Suppressor macrophage treated with lipopolysaccharide for 4 hours (primary cell): ENCODE data around the gene LYRM2.

Source experiments
- DNase-seq: peaks from one replicate; pipeline ENCODE4 v3.0.0-alpha.2; 2020

LYRM2 gene, protein sequence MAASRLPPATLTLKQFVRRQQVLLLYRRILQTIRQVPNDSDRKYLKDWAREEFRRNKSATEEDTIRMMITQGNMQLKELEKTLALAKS

DNA sequence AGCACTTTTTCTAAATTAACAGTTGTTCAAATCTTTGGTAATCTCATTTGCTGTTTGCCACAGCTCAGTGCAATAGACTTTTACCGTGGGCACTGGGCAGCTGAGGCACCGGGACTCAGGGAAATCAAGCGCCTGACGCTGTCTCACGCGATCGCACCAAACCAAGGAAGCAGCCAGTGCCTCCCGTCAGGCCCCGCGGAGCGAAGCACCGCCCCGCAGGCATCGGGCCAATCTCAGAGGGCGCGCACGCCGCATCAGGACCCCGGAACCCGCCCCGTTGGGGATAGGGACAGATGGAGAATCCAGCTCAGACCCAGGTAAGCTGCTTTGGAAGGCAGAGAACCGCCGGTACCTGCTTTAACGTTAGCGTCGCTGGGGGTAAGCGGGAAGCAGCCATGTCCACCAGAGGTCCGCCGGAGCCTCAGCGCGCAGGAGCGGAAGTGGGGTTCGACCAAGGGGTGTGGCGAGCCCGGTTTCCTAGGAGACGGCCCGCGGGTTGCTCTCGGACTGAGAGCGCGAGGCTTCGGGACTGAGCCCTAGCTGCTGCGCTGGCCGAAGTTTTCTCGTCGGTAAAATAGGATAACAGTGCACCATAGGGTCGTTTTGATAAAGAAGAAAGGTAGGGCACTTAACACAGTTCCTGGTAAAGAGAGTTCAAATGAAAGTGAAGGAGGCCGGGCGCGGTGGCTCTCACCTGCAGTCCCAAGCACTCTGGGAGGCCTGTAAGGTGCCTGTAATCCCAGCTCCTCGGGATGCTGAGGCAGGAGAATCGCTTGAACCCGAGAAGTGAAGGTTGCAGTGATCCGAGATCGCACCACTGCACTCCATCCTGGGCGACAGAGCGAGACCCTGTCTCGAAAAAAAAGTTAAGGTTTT lies at the start of gene LYRM2:
TSS of gene LYRM2 (minus strand) at position 428 of the 876 bp plus-strand sequence. CDS start at position 397, 31 bp downstream.
- DNase-seq, result peak; percentile 96

DNA sequence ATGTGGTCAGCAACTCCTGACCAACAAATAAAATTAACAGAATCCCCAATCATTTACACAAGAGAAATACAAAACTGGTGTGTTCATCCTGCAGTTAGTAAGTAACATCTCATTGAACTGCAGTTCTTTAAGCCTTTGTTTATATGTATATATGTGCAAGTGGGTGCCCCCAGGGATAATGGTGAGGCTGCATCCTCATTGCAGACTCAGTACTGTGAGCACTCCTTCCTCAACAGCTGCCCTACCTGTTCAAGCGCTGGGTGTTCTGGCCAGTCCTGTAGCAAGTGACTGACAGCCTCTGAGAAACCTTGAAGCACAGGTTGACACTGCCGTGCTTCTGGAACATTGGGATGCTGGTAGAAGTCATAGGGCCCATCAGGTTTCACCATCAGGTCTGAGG lies 49.8 kb upstream of the LYRM2 start:
- no peak for DNase-seq

DNA sequence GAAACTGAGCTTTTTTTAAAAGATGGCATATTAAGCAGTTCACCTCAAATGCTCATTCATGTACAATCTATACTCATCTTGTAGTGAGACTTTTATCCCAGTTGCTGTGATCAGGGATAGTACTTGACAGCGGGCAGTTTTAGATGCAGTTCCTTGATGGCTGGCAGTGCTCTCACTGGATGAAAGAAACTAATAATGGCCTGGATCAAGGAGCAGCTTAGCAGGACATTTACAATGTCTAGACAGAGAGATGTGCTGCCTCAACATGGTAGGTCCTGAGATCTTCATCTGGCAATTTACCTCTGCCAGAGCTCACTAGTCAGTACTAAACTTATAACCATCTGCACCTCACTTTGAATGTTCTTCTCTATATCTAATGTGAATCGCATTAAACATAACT lies 46.8 kb upstream of the LYRM2 start:
- DNase-seq, result no peak

DNA sequence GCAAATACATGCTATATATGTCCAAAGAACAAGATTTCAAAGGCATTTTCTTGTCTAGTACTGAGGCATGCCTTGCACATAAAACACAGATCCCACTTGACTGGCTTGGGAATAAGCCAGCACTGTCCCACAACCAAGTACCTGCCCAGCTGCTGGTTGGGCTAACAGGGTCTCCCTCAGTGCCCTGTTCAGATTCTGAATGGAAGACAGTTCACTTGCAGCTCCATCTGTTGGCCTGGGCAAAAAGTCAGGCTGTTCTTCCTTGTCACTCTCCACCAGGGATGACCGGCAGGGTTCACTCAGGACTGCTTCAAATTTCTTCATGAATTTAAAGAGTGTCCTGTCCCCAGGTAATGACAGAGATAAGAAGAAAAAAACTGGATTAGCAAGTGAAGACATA lies 44.4 kb upstream of the LYRM2 start:
- no peak for DNase-seq

DNA sequence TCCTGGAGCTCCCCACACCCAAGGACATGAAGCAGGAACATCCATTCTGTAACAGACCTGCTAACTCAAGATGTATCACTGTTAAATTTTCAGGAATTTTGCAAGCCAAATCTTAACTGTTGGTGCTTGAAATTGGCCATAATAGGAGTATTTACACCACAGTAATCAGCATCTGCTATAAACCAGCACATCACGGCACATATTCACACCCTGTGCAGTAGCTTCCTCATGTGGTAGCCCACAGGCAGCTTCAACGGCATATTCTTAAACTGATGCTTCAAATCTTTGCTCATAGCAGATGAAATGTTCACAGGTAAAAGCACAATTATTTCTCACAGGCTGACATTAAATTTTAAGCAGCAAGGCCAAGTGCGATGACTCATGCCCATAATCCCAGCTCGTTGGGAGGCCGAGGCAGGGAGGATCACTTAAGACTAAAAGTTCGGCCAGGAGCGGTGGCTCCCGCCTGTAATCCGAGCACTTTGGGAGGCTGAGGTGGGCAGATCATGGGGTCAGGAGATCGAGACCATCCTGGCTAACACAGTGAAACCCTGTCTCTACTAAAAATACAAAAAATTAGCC lies 43.5 kb upstream of the LYRM2 start:
- no peak for DNase-seq

DNA sequence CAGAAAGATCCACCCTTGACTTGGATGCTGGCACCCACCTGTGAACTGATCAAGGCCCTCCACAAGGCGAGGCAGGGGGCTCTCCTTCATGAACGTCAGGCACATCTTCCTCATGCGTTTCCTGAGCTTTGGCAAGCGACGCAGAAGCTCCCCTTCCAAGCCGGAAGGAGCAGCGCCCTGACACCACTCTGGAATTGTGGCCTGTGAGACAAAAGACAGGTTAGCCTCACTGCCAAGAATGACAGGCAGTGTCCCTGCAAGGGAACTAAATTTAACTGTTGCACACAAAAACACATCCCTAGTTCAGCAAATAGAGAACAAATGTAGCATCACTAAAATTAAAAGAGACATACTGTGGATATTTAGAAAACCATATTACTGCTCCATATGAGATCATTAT lies 42.0 kb upstream of the LYRM2 start:
- DNase-seq, result no peak

DNA sequence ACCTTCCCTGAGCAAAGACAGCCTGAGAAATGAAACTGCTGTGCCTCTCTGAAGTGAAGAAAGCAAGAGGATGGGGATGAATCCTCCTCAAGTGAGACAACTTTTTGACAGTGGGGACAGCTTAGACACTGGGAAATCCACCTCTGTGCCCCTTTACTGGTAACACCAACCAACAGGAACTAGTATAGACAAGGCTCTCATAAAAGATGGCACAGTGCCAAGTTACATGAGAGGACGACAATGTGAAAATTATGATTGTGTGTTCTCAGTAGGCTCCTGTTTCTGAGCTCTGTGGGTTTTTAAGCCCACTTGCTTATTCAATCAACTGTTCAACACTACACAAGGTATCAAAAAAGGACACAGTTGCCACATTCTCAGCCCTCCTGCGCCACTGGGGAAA lies 41.6 kb upstream of the LYRM2 start:
- no peak for DNase-seq

DNA sequence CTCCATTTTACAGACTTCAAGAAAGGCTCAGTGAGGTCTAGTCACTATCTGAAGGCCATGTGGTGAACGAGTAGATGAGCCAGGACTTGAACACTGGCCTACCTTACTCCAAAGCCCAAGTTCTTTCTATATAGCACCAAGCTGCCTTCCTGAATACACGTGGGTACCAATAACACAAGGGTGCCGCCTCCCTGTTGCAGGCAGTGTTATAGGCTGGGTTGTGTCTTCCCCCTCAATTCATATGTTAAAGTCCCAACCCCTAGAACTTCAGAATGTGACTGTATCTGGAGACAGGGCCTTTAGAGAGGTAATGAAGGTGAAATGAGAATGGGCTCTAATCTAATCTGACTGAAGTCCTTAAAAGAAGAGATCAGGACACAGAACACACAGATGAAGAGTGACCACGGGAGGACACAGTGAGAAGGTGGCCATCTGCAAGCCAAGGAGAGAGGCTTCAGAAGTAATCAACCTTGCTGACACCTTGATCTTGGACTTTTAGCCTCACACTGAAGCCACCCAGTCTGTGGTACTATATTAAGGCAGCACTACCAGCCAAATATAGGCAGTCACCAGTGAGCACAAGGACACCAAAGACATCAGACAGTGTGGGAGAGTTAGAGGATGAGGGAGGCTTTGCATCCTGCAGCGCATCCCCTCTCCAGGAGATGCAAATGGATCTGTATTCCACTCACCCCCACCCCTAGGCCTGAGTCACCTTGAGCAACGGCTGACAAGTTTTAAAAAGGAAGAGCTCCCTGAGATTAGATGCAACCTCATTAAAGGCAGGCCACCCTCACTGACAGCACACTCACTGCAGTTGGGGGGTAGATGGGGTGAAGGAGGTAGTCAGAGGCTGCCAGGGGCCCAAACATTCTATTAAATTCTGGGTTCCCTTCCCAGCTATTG lies 40.9 kb upstream of the LYRM2 start:
- no peak for DNase-seq

DNA sequence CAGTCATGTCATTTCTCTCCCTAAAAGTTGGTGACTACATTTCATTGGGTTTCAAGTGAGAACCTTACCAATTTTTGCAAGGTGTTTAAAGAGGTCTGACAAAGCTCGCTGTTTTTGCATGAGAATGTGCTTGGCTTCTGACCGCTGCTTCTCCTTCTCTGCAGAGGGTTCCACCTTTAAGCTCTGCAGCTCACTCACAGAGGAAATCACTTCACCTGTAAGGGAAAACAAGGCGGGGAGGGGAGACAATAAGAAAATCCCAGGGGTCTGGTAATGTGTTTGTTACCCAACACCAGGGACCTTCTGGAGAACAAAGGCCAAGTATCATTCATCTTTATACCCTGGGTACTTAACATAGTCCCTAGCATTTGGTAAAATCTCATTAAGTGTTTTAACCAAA lies 40.0 kb upstream of the LYRM2 start:
- no peak for DNase-seq

DNA sequence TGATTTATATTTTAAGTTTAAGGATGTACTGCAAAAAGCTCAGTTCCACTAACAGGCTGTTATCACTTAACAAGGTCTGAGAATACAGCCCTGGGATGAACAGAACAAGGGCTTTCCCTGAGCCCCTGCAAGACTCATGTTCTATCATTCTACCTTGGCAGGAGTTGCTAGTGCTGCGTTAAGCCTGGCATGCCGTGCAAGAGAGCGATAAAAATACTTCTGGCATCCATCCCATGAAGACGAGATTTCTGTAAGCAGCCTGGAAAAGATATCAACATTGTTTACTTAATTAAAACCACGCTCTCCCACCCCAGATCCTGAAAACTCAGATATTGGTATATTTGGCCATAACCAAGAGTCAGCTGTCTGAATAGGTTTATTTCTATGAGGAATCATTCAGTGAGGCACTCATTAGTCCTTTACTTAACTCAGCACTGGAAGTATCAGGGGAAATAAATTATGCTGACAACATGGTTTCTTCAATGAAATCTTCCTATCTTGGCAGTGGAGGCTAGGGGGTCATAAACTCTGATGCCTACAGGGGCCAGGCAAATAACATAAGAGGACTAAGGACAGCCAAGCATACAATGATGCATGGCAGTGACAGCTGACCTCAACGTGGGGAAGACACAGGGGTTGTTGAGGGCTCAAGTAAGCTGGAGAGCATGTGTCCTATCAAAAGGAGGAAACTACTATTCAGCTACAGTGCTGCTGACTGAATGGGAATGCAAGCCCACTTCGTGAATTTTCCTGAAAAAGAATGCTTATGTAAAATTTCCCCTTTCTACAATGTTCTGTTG lies 37.6 kb upstream of the LYRM2 start:
- DNase-seq, result no peak

DNA sequence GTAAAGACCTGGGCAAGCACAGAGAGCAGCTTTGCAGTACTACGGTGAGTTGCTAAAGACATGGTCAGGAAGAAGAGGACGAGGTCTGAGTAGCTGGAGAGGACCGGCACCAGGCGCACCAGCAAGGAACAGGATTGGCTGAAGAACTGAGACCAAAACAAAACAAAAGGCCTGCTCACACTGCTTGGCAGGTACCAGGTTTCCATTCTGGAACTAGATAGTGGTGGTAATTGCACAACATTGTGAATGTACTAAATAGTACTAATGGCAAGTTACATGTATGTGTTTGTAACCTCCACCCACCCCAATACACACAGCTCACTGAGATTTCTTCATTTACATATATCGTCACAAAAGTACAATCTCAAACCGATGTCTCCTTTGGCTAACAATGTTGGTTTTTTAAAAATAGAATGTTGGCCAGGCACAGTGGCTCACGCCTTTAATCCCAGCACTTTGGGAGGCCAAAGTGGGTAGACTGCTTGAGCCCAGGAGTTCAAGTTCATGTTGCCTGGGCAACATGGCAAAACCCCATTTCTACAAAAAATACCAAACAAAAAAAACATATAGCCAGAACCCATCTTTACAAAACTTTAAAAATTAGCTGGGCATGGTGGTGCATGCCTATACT lies 32.5 kb upstream of the LYRM2 start:
- no peak for DNase-seq

DNA sequence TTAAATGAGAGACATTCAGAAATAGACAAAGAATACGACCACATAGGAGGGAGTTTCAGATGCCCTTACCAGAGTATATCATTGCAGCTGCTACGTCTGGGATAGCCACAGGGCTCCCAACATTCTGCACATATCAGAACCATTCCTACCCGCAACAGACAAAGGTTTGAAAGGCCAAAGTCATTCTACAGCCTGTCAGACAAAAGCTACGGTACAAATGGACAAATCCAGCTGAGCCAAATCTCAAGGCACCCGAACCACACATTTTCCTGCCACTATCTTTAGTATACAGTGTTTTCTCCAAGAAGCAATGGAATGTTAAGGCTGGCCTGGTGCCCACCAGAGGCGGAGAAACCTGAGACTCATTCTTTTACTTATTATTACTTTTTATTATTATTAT lies 30.5 kb upstream of the LYRM2 start:
- no peak for DNase-seq

DNA sequence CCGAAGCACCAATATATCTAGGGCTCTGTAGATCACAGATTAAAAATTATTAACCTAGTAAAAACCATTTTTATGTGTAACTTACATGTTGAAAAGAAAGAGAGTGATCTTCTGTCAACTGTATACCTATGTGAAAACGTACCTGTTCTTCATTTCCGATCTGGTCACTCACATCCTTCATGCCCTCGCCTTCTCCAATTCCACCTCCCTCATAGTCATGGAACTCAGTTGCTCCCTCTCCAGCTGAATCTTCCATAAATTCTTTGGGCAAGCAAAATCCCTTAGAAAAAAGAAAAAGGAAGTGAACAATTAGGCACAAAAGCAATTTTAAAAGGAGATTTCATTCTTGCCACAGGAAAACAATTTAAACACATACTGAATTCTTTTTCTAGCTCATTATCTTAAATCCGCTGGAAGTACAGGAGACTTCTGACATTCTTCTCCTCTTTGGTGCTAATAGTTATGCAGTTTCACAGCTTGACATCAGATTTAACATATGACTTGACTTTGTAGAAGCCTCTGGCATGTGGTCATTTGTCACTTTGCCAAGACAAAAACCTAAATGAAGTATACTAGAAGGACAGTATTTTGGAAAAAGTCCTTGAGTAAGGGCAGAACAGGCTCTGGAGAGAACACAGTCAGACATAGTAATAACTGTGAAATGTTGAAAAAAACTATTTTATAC lies 29.5 kb upstream of the LYRM2 start:
- DNase-seq, result no peak

DNA sequence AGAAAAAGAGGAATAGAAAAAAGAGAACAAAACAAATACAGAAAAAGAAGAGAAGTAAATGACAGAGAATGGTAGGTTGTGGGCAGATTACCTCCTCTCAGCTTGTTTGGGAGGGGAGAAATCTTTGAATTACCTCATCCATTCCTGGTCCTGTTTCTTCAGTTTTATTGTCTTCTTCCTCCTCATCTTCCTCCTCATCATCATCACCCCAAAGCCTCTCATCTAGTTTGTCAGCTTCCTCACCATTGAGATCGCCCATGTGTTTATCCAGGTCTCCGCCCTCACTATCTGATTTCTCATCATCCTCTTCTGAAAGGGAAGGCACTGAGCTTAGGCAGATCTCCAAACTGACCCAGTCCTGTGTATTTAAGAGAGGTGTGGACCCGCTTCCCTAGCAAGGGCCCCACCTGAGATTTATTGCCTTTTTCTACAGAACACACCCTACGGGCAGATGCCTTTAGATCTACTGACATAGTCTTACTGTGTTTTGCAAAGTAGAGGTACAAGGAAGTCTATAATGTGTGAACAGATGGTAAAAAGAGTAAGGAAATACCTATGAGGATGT lies 24.2 kb upstream of the LYRM2 start:
- no peak for DNase-seq

DNA sequence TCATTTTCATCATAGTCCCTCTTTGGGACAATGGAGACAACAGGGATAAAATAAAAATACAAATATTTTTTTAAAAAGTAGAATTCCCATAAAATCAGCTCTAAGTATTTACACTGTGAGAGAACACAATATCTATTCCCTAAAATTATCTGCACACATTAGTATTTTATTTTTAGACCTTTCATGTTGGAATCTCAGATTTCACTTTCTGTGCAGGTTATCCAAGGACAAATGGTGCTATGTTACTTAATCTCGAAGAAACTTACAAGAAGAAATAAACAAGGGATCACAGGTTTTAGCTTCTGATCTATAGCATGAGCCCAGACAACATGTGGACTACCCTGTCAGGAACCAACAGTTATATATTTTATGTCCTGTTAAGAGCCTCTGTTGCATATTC lies 23.0 kb upstream of the LYRM2 start:
- DNase-seq, result no peak

DNA sequence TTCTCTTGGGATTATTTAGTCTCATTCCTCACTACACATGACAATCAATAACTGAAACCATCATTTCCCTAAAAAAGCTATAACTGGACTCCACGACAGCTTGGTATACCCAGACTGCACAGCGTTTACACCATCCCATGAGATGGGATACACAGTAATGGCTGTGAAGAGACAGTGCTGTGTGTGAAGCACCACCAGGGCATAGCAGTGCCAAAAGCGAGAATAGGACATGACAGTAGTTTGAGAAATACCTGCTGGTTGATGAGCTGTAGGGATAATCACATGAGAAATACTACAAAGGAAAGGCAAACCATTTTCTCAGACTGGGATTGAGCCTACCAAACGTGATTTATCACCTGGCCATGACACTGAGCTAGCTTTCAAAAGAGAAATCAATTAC lies 22.4 kb upstream of the LYRM2 start:
- no peak for DNase-seq

DNA sequence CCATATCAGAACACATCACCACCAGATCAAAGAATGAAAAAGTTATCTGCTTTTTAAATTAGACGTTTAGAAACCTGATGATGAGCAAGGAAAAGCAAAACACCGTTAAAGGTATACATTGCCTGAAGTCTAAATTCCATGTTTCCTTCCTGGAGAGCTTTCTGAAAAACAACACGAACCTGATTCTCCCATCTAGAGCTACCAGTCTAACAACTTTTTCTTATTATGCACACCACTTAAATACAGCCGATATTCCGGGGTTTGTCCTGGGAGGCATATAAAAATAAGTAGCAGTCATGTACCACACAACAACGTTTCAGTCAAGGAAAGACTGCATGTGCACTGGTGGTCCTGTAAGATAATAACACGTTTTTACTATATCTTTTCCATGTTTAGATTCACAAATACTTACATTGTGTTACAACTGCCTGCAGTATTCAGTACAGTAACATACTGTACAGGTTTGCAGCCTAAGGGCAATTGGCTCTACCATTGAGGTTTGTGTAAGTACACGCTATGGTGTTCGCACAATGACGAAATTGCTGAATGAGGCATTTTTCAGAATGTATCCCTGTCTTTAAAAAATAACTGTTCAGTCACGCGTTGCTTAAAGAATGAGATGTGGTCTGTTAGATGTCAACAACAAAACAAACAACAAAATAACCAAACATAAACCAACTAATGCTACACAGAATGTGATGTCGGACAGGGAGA lies 19.1 kb upstream of the LYRM2 start:
- DNase-seq, result no peak

DNA sequence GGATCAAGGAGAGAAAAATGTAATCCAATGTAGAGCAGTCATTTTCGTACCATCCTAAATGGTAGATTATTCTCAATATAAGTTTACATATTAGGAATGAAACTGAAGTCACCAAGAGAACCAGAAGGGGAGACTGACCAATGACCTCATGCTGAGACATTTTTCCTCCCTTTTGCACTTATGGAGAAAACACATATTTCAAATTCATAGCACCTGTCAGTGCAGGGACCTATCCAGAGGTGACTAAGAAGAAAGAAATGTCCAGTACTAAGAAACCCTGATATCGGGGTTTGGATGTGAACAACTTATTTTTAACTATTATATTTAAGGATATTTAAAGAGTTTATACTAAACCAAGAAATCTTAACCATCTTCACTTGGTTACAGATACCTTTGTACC lies 16.6 kb upstream of the LYRM2 start:
- DNase-seq, result no peak

DNA sequence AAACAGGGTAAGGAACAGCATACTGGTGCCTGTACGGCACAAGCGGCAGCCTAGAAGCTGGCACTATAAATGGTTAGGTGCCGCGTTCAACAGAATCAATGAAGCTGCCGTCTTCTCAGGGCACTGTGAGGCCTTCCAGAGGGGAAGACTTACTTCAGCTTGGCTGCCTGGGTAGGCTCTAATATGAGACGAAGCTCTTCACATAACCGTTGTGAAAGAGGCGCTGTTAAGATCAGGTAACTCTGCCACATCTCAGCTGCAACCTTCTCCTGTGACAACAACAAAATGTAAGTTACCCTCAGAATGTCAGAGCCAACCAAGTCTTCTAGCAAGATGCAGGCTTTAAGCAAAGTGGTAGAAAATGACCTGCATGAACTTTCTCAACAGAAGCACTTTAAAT lies 12.0 kb upstream of the LYRM2 start:
- no peak for DNase-seq

DNA sequence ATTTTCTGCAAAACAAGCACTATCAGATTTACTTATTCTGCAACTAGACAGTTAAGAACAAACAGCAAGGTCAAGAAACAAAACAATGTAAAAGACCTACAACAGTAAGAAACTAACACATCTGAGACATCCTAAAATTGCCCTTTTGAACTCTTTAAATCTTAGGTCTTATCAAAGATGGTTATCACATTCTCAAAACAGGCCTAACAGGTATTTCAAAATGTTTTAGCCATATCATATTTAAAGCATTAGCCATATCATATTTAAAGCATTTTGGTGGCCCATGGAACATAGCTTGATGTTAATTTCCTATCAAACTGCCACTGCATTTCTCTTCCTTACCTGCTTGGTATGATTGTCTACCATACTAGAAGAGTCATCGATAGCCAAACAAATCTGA lies 11.1 kb upstream of the LYRM2 start:
- DNase-seq, result no peak
